Lower leg skin (tissue), 4 donors: ENCODE results near the gene MTTP. TPM values are rescaled to one million over a fixed set of nuclear protein-coding genes. Genes with fewer than 3 reads are reported as not detected.

Experiments
- DNase-seq, 2 donors: peaks; one replicate each; pipeline ENCODE4 v3.0.0-alpha.2; 2019; ENCODE audit warnings: low spot score in 2 of 2
- H3K4me3 ChIP-seq: fragments of 200-600 bp; sonication (generic); 2 replicates; pipeline ENCODE4 v1.5.1; 2017; ENCODE audit warnings: mild to moderate bottlenecking, low read depth; ENCODE audit not compliant: poor library complexity, severe bottlenecking
- POLR2A ChIP-seq, 2 donors: fragments of 450-650 bp; IDR thresholded peaks; one replicate each; pipeline ENCODE4 v1.6.1; 2016 to 2017; ENCODE audit warnings: antibody characterized with exemption in 2 of 2, mild to moderate bottlenecking in 1 of 2, moderate library complexity in 1 of 2
- WGBS, 2 donors: methylation state at CpG; one replicate each; pipeline ENCODE4 v1.1.5; 2018; 5-methylcytosine and 5-hydroxymethylcytosine counted together
- intact Hi-C: fragments of 100-400 bp; cut with DNase I; formaldehyde crosslinking; loops from one replicate; pipeline ENCODE4 v1.15.0; 2023; ENCODE audit warnings: low total_unique reads
- total RNA-seq, 4 donors: library from RNA; depleted of rRNA; stranded (reverse); fragments of >200 nt; gene quantifications; one replicate each; pipeline ENCODE4 v1.1.0, GENCODE V29; 2016
- TF ChIP-seq, protein P1 (sequence below), 3 donors: fragments of 450-650 bp; IDR thresholded peaks; one replicate each; pipeline ENCODE4 v1.5.1; 2016; ENCODE audit warnings: antibody characterized with exemption in 3 of 3, mild to moderate bottlenecking in 3 of 3, moderate library complexity in 2 of 3

Gene MTTP
- total RNA-seq, 4 donors from 2014 or later: 0.26 to 0.47 TPM; not detected in 2

DNA sequence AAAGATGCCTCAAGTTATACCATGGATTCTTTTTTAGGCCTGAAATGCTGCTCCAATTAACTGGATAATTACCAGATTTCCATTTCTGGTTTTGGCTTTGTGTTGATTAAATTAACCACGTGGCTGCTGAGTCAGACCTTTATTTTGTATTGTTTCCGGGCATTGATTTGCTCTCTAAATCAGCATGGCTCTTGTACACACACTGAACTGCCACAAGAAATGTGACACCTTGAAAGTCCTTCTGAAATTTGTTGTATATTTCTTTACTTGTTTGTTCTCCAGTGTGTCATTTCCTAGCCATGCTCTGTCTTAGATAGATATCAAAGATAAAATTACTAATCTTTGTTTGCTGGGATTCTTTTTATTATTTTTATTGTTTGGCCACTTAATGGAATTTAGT is 11.7 kb downstream of the MTTP start:
- WGBS, 2 donors: 16 to 41% methylated on average over 2 of the region's 2 CpGs
- DNase-seq: no peak
- no peak for TF ChIP-seq POLR2A (IDR thresholded peaks at IDR 0.05)
- TF ChIP-seq, protein P1, sequence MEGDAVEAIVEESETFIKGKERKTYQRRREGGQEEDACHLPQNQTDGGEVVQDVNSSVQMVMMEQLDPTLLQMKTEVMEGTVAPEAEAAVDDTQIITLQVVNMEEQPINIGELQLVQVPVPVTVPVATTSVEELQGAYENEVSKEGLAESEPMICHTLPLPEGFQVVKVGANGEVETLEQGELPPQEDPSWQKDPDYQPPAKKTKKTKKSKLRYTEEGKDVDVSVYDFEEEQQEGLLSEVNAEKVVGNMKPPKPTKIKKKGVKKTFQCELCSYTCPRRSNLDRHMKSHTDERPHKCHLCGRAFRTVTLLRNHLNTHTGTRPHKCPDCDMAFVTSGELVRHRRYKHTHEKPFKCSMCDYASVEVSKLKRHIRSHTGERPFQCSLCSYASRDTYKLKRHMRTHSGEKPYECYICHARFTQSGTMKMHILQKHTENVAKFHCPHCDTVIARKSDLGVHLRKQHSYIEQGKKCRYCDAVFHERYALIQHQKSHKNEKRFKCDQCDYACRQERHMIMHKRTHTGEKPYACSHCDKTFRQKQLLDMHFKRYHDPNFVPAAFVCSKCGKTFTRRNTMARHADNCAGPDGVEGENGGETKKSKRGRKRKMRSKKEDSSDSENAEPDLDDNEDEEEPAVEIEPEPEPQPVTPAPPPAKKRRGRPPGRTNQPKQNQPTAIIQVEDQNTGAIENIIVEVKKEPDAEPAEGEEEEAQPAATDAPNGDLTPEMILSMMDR (IDR thresholded peaks at IDR 0.05): no peak

DNA sequence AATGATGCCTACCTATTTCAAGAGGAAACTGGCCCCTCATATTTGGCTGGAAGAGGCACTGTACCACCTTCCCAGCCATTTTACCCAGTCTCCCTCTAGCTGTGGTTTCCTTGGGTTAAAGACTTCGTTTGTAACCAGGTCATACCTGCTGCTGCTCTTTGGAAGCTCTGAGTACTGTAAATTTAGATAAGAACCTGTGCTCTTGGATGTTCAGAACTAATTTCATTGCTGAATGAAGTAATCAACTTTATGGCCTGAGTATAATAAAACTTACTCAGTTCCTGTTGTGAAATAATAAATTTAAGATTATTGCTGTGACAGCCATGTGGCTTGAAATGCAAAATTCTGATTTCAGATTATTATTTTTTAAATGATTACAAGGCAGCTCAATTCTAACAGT is 12.2 kb downstream of the MTTP start:
- DNase-seq: no peak
- WGBS, 2 donors: 32% methylated on average over 1 of the region's 1 CpG
- no peak overlapping the region for H3K4me3 ChIP-seq
- intact Hi-C loops: no loop called here
- TF ChIP-seq, protein P1 (IDR thresholded peaks at IDR 0.05): no peak
- no peak for TF ChIP-seq POLR2A (IDR thresholded peaks at IDR 0.05)

More for the DNA sequence above, 11.7 kb downstream of the MTTP start:
- no peak overlapping the region for H3K4me3 ChIP-seq
- intact Hi-C loops: no loop called here

DNA sequence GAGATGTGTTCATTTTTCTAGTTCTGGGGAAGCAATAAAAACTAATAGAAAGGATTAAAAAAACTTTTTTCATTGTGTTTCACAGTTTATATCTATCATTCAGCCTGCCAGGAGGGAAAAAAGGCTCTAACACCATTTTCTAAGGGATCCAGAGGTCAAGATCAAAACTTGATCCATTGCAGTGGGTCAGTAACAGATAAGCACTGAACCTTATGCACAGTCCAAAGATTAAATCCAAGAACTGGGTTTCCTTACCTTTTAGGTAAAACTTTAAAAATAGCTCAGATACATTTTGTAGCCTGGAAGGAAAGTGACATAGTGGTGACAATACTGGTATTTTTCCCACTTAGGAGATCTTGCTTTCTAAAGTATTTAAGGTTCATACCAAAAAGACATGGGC is 12.7 kb downstream of the MTTP start:
- TF ChIP-seq, protein P1 (IDR thresholded peaks at IDR 0.05): no peak
- TF ChIP-seq POLR2A (IDR thresholded peaks at IDR 0.05): no peak
- intact Hi-C loops: no loop called here
- no peak for DNase-seq
- H3K4me3 ChIP-seq: no peak overlapping the region

DNA sequence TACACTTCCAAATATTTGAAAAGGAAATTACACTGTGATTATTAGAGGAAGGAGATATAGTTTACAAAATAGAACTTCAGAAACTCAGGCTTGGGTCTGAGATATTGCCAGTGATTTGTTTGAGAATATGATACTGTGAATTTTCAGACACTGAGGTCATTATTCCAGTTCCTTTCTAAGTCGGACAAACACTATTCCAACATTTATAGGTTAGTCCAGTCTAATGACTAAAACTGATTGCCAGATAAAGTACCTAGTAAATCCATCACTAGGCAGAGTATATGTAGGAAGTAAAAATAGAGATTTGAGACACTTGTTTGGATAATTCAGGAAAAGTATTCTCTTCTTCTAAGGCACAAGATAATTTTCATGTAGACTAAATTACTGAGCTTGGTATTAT is 13.2 kb downstream of the MTTP start:
- no peak overlapping the region for H3K4me3 ChIP-seq
- intact Hi-C loops: no loop called here
- TF ChIP-seq, protein P1 (IDR thresholded peaks at IDR 0.05): no peak
- no peak for TF ChIP-seq POLR2A (IDR thresholded peaks at IDR 0.05)
- no peak for DNase-seq
- WGBS, 2 donors: 75 to 83% methylated on average over 1 of the region's 1 CpG

DNA sequence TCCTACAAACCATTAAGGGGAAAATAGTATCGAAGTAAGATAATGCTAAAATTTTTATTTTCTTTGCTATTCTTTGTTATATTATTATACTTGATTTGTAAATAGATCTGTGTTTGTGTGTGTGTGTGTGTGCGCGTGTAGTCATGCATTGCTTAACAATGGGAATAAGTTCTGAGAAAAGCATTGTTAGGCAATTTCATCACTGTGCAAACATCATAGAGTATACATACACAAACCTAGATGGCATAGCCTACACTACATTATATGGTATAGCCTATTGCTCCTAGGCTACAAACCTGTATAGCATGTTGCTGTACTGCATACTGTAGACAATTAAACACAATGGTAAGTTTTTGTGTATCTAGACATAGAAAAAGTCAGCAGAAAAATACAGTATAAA is 17.1 kb downstream of the MTTP start:
- H3K4me3 ChIP-seq: no peak overlapping the region
- TF ChIP-seq POLR2A (IDR thresholded peaks at IDR 0.05): no peak
- TF ChIP-seq, protein P1 (IDR thresholded peaks at IDR 0.05): no peak
- no peak for DNase-seq
- WGBS, 2 donors: 88 to 93% methylated on average over 3 of the region's 3 CpGs
- intact Hi-C loops: no loop called here
